Retinal pigment epithelial cell (primary cell): ENCODE measurements around the gene PGLYRP1.

ENCODE experiments used
- DNase-seq: peaks from one replicate; pipeline ENCODE4 v3.0.0-alpha.2; 2010; ENCODE audit warnings: low read depth
- H3K4me3 ChIP-seq: 2 replicates; pipeline ENCODE4 v1.5.1; 2011; ENCODE audit warnings: mild to moderate bottlenecking, low read length, control low read depth, moderate library complexity
- TF ChIP-seq, protein P1 (sequence below): conservative IDR thresholded peaks from 2 replicates; pipeline ENCODE4 v1.5.1; 2011; ENCODE audit warnings: low read depth, low read length, control low read depth, inconsistent platforms

The PGLYRP1 gene, protein sequence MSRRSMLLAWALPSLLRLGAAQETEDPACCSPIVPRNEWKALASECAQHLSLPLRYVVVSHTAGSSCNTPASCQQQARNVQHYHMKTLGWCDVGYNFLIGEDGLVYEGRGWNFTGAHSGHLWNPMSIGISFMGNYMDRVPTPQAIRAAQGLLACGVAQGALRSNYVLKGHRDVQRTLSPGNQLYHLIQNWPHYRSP

DNA sequence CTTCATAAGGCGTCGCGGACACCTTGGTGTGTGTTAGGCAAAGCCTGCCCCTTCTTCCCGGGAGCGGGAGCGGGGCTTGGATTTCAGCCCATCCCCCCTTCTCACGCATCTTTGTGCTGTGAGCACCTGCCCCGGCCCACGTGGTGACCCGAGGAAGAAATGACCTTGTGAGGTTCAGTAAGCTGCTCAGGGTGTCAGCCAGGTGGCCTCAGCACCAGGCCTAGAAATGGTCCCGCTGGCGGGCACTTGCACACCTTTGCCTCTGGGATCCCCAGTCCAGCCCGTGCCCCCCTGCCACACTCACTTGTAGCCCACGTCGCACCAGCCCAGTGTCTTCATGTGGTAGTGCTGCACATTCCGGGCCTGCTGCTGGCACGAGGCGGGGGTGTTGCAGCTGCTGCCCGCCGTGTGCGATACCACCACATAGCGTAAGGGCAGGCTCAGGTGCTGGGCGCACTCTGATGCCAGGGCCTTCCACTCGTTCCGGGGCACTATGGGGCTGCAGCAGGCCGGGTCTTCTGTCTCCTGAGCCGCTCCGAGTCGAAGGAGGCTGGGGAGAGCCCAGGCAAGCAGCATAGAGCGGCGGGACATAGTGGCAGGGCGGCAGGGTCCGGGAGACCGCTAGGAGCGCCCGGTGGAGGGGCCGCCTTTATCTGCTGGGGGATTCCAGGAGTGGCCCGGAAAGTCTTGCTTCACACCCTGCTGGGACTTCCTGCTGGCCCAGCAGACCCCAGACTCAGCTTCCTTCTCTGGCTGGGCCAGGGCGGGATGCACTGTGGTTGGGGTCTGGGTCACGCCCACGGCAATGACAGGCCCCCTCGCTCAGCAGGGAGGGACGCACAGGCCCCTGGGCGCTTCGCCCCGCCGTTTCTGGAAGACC, at the start of gene PGLYRP1:
PGLYRP1 (minus strand) TSS at position 623 of the 880 bp plus-strand sequence; CDS start at position 591, 32 bp downstream.
- TF ChIP-seq, protein P1, sequence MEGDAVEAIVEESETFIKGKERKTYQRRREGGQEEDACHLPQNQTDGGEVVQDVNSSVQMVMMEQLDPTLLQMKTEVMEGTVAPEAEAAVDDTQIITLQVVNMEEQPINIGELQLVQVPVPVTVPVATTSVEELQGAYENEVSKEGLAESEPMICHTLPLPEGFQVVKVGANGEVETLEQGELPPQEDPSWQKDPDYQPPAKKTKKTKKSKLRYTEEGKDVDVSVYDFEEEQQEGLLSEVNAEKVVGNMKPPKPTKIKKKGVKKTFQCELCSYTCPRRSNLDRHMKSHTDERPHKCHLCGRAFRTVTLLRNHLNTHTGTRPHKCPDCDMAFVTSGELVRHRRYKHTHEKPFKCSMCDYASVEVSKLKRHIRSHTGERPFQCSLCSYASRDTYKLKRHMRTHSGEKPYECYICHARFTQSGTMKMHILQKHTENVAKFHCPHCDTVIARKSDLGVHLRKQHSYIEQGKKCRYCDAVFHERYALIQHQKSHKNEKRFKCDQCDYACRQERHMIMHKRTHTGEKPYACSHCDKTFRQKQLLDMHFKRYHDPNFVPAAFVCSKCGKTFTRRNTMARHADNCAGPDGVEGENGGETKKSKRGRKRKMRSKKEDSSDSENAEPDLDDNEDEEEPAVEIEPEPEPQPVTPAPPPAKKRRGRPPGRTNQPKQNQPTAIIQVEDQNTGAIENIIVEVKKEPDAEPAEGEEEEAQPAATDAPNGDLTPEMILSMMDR: no peak
- no peak within 1 kb of the TSS for H3K4me3 ChIP-seq
- no peak for DNase-seq

DNA sequence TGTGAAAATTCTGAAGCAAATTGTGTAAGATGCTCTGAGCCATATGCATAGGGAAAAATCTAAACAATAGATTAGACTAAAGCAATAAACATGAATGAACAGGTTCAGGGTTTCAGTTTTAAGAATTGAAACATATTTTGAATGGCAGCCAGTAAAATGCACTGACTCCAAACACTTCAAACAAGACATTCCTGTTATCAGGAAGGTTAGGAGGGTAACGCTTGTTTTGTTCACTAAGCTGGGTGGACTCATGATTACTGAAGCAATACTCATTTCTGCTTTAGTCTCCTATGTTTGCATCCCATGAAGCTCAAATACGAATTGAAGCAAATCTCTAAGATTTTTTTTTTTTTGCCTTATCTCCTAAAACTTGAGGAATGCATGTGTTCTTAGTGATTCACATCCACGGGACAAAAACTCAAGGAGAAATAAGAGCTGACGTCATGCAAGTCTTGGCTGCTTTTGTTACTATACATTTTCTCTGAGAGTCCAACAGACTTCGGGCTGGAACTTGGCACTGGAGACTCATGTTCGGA, 47.0 kb upstream of the PGLYRP1 start:
- peak; percentile 77 for DNase-seq
- TF ChIP-seq, protein P1: no peak
- no peak overlapping the region for H3K4me3 ChIP-seq

DNA sequence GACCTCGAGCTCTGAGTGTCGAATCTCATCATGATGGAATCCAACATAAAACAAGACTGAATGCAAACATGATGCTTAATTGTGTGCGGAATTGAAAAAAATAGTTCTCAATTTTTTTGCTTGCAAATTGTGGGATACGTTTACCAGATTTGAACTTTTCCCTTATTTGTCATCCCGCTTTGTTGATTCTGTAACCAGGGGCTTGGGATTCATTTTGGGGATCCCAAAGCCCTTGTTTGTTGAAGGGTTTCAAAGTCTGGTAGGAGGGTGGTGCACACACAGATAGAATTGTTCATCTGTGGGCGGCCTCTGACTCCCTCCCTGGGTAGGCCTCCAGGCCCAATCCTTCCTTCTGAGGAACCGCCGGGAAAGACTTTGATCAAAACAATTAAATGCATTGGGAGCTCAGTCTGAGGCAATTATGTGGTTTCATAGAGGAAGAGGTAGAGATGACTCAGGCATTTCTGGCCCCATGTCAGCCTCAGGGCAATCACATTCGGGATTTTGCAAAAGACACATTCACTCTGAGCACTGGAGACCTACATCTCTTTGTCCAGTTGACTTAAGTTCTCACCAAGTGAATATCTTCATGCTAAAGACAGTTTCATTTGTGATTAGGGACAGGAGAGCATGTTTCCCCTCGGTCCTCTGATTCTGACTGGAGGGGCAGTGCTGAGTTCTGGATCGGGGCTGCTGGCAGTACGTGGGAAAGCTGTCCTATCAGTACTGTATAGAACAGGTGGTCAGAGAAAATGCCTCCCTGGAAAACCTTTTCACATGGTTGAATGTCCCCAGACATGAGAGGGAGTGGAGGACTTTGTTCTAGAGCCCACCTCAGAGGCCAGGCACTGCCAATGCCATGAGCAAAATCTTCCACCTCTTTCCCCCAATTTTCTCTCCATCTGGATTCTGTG, 45.7 kb upstream of the PGLYRP1 start:
- DNase-seq: peak; percentile 39

DNA sequence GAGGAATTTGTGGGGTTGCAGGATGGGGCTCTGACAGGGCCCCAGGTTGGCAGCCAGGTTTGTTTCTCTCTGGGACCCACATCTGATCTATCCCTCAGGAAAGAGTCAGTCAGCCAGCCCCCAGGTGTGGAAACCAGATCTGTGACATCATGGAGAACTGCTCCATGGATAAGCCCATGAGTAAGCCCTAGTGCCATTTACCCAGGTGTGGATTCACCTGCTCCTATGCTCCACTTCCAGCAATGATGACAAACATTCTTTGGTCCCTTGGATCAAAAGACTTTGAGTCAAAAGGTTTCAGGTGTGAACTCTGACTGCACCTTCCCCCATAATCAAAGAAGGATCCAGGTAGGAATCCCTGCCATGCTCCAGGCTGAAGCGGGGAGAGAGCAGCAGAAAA, 44.8 kb upstream of the PGLYRP1 start:
- H3K4me3 ChIP-seq: no peak overlapping the region
- no peak for DNase-seq
- TF ChIP-seq, protein P1: no peak

More for the DNA sequence above, 45.7 kb upstream of the PGLYRP1 start:
- TF ChIP-seq, protein P1: no peak
- H3K4me3 ChIP-seq: no peak overlapping the region

DNA sequence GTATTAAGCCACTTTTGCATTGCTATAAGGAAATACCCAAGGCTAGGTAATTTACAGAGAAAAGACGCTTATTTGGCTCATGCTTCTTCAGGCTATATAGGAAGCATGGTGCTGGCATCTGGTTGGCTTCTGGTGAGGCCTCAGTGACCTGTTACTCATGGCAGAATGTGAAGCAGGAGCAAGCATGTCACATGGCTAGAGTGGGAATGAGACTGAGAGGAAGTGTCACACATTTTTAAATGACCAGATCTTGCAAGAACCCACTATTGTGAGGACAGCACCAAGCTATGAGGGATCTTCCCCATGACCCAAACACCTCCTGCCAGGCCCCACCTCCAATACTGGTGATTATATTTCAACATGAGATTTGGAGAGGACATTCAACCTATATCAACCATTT, 43.6 kb upstream of the PGLYRP1 start:
- no peak for DNase-seq
- H3K4me3 ChIP-seq: no peak overlapping the region
- TF ChIP-seq, protein P1: no peak

DNA sequence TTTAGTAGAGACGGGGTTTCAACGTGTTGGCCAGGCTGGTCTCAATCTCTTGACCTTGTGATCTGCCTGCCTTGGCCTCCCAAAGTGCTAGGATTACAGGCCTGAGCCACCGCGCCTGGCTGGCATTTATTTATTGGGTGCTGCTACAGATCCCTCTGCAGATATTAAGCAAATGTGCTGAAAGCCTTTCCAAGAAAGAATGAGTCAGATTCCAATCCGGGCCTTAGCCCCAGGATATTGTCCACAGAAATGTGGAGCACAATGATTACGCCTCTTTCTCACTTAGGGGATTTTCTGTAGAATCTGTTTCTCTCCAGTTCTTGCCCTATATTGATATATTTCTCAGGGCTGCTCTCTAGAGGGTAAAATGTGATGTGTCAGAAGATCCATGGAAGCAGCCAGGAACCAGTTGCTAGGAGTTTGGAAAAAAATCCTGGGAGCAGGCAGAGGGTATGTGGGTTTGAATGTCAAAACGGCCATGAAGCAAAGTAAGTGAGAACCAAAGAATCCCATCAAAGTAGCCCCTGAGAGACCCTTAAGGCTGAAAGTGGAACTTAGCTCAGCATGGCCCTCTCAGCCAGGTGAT, 42.7 kb upstream of the PGLYRP1 start:
- TF ChIP-seq, protein P1: no peak
- no peak for DNase-seq
- no peak overlapping the region for H3K4me3 ChIP-seq
